GM19452 (cell line): ENCODE data around the gene LYSMD4.

Experiments used
- ATAC-seq: cut with Tn5 transposase; IDR thresholded peaks from one replicate; pipeline ENCODE4 v1.9.1; 2021; ENCODE audit not compliant: unreplicated experiment

Gene LYSMD4

DNA sequence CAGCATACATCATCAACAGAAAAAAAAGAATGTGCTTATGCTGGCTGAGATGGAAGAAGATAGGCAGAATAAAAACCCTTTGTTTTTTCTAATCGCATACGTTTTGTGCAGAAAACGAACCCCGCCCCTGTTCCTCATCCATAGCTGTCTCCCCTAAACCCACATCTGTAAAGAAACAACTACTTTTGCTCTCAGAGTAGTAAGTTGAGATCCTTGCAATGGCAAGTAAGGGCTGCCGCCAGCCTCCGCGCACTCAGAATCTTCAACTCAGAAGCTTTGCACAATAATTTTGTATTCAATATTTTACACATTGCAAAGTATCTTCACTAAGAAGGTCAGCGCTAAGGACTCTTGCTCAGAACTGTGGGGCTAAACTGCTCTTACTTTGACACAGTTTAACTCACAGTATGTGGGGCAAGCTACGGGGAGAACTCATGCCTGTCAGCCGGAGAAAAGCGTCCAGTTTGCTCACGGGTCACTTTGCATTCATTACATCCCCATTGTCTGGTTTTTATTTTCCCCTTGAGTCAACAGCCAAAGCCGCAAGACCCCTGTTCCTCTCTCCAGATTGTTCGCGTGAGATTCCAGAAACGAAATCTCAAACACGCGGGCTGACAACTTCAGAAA lies 1.0 kb downstream of the LYSMD4 start:
- no peak for ATAC-seq

DNA sequence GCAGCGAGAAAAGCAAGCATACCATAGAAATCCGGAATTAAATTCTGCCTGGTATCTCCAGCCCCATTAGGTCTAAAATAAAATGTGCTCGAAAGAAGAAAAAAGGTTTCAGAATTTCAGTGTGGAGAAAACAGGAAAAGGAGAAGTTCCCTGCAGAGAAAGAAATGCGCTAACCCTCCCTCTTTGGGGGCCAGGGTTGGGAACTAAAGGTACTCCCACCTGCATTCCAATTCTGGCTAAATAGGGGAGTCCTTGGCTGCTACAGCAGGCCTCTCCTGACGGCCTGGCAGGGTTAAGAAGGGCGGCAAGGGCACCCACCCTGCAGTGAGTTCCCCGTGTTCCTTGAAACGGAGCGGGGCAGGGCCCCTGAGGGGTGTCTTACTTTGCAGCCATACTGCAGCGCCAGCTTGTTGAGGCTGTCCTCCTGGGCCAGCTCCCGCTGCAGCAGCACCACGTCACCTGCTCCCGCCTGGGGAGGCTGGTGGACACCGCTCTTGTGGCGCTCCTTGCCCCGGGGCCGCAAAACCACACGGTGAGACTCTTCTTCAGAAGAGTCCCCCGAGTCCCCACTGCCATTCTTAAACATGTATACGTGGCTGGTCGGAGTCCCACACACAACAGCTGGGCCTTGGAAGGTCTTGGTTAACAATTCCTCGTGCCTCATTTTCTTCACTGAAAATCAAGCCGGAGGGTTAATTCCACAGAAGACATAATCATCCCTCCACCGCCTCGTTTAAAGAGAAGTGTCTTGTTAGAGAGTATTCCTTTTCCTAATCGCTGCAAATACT lies 1.7 kb downstream of the LYSMD4 start:
- ATAC-seq, result no peak

DNA sequence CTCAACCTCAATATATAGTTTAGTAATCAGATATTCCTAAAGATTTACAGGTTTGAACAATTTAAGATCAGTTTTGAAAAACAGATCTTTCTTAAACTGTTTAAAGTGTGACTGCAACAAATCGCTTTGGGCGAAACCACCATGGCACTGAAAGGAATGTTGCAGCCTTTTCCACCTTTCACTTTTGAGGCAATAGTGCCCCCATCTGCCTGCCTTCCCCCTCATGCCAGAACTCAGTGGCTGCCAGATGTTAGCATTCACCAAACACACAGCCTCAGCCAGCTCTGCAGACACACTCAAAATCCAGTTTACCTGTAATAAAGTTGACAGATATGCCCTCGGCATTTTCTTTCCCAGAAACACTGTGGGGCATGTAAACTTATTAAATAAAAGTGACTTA lies 3.3 kb downstream of the LYSMD4 start:
- ATAC-seq, result no peak

DNA sequence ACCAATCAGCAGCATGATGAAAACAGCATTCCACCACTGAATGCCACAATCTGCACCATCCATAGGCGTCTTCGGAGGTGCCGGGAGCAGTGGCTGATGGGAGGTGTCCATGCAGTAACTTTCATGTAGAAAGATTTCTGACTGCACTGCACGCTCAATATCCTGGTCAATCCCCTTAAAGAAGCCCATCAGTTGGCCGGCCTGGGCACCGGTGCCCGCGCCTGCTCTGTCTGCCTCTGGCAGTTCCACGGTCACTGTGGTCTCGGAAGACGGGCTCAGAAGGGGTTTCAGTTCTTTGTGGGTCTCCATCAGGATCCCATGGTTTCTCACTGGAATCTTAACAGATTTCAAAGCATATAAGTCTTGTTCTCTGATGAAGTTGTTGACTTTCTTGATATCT lies 3.9 kb downstream of the LYSMD4 start:
- no peak for ATAC-seq

DNA sequence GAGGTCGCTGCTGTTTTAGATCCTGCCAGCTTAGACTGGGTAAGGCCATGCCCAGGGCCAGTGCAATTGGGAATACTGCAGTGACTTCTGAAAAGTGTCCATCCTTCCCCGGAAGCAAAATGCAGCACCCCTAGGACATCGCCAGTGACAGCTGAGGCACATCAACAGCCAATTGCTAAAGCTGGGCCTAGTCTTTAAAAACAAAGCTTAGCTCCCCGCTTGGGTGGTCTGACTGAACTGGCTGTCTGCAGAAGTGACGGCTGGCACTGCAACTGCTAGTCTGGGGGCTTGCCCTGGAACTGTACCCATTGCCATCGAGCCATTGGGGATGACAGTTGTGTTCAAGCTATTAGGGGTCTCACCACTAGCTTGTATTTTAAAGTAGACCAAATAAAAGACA lies 4.3 kb downstream of the LYSMD4 start:
- ATAC-seq, result no peak

DNA sequence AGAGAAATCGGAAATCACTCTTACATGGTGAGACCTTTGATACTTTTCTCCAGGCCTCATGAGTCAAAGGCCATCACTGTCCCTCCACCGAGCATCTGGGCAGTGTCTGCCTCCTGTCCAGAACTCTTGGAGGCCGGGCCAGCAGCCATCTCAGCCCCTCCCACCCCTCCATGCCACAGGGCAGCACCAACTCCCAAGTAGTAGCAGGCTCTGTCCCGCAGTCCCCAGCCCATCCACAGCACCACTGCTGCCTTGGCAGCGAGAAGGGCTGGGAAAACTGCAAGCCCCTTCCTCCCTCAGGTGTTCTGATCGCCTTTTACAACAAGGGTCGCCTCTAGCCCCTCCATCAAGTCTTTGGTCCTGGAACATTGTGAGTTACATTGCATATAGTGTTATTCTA lies 5.5 kb downstream of the LYSMD4 start:
- ATAC-seq, result no peak

DNA sequence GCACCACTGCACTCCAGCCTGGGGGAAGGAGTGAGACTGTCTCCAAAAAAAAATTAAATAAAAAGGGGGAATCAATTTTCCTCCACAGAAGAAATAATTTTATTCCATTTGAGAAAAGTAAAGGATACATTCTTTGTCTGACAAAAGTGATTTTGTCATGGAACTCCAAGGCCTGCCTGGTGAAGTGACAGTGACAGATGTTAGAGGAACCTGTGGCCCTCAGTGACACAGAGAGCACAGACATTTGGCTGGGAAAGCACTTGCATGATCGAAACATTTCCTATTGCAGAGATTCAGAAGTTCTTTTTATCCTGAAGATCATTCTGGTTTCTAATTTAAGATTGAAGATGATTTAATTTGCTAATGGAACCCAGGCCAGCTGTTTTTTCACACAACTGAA lies 5.9 kb downstream of the LYSMD4 start:
- ATAC-seq, result no peak

DNA sequence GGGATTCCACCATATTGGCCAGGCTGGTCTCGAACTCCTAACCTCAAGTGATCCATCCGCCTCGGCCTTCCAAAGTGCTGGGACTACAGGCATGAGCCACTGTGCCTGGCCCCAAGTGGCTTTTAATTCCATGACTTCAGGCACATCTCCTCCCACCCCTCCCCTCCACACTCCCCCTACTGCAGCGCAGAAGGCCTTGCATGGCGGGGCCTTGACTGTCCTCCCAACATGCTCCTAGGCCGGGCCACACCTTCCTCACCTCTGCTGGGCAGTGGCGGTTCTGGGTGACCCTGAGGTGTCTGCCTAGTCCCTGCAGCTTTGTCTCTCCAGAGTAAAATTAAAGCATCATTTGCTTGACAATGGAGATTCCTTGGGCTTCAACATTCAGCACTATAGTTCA lies 6.9 kb downstream of the LYSMD4 start:
- ATAC-seq, result no peak

DNA sequence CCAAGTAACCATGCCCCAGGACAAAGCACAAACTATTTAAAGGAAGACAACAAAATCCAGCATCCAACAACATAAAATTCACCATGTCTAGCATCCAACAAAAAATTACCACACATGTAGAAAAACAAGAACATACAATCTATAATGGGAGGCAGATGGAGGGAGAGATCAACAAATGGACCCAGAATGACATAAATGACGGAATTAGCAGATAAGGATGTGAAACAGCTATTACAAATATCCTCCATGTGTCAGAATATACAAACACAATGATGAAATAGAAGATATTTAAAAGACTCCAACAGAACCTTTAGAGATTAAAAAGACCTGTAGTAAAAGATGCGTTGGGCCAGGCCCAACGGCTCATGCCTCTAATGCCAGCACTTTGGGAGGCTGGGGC lies 10.8 kb downstream of the LYSMD4 start:
- no peak for ATAC-seq

DNA sequence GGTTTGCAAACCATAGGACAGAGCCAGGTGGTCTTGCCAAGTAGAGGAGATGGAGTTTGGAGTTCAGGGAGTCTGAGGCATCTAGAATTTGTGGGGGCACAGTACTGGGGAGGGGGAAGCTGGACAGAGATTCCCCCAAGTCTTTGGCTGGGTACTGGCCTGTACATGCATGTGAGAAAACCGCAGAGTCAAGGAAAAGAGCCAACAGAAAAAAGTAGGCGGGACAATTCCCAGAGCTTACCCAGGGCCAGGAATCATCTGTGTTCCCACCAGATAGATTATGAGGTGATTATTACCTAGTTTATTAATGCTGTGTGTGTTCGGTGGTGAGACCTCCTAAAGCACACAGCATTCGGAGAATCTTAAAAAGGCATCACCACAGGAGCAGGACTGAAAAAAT lies 11.3 kb downstream of the LYSMD4 start:
- no peak for ATAC-seq

DNA sequence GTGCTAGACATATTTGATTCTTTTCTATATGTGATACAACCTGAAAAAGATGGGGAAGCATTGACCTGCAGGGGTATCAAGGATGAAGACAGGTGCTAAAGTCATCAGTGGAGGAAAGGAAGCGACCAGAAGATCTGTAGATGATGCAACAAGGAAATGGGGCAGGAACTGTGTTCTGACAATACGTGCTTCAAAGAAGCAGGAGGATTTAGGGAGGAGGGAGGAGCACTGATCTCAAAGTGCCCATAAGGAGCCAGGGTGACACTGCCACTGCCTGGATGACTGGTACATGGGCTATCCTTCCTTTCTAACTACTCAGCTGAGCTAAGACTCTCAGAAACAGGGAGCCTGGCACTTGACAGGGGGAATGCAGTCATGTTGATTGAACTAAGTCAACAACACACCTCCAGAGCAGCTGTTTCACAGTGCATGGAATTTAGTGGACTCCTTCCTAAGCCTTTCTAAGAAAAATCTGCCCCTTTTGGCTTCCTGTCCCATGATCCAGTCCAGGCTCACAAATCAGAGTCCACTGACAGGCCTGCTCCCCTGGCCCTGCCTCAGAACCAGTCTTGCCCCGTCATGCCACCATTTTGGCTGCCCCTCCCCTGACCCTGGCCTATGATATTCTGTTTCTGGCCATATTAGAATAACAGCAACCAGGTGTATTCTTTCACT lies 12.0 kb downstream of the LYSMD4 start:
- ATAC-seq, result no peak

DNA sequence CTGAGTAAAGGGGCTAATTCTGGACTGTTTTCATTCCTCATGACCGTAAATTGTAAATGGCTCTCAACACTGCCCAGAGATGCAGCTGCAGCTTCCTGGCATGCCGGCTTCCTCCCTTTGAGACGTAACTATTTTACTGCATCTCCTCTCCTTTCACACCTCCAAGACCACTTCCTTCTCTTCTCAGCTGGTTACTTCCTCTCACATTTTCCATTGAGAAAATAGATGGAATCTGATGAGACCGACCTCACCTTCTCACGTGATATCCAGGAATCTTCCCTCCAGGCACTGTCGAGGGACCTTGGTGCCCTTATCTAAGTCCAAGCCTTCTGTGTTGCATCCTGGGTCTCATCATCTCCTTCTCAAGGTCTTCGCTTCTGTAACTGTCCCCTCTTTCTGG lies 12.7 kb downstream of the LYSMD4 start:
- ATAC-seq, result no peak

DNA sequence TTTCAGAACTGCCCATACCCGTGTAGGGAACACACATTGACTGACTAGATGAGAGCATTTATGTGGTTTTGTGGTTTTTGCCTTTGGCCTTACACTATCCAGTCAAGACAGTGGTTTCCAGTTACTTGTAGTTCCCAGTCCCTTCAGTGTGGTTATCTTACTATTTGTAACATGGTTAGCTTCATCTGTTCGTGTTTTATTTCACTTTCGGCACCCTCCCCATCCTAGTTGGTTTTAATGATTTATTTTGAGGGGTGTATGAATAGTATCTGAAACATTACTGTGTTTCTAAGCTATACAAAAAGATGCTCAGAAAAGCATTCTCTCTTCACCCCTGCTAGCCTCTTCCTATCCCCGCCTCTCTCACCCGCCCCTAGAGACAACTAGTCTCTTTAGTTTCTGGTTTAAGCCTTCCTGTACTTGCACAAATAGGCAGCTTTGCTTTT lies 14.1 kb downstream of the LYSMD4 start:
- peak; percentile 78 for ATAC-seq

DNA sequence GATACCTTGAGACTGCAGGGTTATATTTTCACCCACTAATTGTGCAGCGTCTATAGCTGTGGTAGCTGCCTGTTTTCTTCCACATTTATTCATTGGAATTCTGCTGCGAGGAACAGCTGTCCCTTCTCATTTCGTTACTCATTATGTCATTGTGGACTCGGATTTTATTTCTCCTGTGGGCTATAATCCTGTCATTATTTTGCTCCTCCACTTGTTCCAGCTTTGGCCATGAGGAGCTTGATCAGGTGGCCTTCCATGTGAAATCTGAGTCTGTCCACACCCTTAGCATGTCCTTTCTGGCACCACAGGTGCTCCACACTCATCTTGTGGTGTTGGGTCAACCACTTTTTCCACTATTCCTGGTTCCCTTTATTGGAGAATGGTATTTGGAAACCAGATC lies 14.8 kb downstream of the LYSMD4 start:
- no peak for ATAC-seq

DNA sequence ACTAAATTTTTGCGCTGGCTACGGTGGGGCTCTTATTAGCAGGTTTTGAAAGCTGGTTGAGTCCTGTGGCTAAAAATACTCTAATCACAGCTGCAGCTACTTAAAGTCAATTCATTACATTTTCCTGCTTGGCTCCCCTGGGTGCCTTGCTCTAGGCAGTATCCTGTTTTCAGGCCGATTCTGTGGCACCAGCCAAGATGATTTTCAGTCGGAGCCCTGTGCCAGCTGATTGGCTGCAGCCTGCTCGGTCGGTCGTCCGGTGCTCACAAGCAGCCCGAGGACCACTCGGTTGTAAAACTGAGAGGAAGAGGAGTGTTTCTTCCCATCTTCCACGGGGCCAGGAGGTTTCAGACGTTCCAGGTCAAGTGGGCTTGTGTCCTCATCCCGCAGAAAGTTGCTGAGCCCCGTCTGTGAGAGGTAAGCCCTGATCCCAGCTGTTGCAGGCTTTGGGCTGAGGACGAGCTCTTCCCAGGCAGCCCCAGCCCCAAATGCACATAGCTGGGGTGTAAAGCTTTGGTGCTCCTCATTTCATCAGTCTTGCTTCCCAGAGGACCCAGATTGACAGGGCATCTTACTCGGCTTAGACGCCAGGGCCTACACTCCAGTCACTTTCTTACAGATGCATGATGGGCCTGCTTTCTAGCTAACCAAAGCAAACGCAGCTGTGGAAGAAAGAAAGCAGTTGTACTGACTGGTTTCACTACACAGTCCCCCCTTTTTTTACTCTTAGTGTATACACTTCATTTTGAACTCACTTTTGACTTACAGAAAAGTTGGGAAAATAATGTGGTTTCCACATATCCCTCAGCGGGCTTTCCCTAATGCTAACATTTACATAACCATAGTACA lies 15.9 kb downstream of the LYSMD4 start:
- peak; percentile 26 for ATAC-seq

DNA sequence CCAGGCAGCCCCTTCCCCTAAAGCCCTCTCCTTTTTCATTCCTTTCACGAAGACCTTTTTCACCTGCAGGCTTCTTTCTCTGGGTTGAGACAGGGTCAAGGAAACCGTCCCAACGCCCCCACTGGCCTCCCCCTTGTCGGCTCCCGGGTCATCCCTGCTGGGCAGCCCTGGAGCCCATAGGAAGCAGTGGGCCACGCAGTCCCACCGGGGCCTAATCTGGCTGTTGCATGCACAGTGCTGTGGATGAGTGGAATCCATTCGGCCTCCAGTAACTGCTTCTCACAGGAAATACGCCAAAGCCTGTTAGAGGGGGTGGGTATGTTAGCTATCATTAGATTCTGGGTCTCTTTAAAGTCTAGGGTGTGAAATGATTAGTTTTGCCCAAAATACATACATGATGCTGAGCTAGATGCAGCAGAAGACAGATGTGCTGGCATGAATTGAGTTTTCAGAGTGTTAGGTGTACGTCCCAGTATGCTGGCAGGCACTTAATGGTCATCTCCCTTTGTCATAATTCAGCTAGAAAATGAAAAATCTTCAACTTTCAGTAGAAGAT lies 16.6 kb downstream of the LYSMD4 start:
- no peak for ATAC-seq

DNA sequence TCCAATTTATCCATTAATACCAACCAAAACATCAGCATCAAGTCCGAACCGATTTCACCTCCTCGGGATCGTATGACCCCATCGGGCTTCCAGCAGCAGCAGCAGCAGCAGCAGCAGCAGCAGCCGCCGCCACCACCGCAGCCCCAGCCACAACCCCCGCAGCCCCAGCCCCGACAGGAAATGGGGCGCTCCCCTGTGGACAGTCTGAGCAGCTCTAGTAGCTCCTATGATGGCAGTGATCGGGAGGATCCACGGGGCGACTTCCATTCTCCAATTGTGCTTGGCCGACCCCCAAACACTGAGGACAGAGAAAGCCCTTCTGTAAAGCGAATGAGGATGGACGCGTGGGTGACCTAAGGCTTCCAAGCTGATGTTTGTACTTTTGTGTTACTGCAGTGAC lies 20.8 kb downstream of the LYSMD4 start:
- ATAC-seq, result no peak

DNA sequence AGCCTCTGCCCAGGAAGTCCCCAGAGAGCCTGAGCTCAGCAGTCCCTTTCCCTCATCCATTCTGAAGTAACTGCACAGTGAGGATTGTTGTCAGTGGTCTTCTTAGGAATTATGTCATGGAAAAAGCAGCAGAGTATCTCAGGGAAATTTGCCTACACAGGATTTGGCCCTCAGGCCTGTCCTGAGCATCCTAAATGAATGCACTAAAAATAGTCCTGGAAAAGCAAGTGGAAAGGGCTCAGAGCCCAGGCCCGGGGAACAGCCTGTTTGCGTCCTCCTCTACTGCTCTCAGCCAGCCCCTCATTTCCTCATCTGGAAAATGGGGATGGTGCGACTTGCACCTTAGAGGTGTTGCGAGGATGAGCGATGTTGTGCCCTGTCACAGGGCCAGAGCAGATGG lies 21.6 kb downstream of the LYSMD4 start:
- no peak for ATAC-seq

DNA sequence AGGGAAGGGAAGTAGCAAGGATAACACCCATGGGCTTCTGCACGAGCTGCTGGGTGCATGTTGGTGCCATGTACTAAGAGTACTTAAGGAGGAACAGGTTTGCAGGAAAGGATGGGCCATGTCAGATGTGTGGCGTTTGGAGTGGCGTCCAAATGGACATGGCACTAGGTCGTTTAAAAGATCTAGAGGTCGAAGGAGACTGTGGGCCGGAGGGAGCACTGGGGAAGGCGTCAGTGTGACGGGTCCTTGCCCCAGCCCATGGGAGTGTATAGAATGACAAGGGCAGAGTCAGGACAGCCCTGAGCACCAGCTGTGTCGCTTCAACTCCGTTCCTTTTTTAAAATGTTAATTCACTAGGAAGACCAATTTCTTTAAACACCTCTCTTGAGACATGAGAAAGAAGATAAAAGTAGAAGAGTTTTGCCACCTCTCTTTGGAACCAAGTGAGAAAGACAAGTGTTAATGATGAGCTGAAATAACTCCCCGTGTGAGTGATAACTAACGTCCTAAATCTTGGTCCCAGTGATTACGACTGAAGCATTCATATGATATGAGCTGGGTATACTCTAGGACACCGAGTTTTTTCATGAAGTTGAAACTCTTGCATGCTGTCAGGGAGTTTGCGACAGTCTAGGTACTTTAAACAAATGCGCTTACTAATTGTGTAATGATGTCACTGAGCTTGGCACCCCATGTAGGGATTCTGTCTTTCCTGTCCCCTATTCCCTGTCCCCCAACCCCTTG lies 23.8 kb downstream of the LYSMD4 start:
- no peak for ATAC-seq

DNA sequence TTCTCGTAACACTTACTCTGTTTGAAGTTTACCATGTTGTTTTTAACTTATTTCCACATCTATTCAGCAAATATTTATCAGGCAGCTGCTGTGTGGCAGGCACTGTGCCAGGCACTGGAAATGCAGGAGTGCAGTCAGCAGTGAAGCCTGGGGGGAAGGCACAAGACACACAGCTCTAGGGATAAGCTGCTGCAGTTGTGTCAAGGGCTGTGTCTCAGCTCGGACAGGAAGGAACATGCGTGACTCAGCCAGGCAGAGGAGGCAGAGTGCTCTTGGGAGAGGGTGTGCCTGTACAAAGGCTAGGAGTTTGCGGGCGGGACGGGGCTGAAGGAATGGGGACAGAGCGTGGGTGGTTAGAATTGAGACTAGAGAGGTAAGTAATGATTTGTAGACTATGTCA lies 24.7 kb downstream of the LYSMD4 start:
- no peak for ATAC-seq
